Omental fat pad (tissue), 4 donors: ENCODE measurements around the gene AFF3. TPM values are rescaled to one million over a fixed set of nuclear protein-coding genes. Genes with fewer than 3 reads are reported as not detected.

Experiments used
- ATAC-seq: fragments of 150-250 bp; one replicate; pipeline ENCODE4 v1.9.1; 2016; ENCODE audit warnings: mild to moderate bottlenecking, moderate library complexity; ENCODE audit not compliant: low FRiP score
- DNase-seq: peaks from one replicate; pipeline ENCODE4 v3.0.0-alpha.2; 2019; ENCODE audit warnings: low spot score
- CTCF ChIP-seq, 3 donors: fragments of 450-650 bp; IDR thresholded peaks; one replicate each; pipeline ENCODE4 v1.5.1; 2016 to 2017; ENCODE audit warnings: antibody characterized with exemption in 3 of 3, mild to moderate bottlenecking in 3 of 3, moderate library complexity in 2 of 3
- total RNA-seq, 4 donors: library from RNA; depleted of rRNA; stranded (reverse); fragments of >200 nt; gene quantifications; one replicate each; pipeline ENCODE4 v1.1.0, GENCODE V29; 2016

Gene AFF3
- total RNA-seq, 4 donors from 2014 or later: 1.4 to 6.0 (median 2.7) TPM

- ATAC-seq: no peak
- no peak for TF ChIP-seq CTCF (IDR thresholded peaks at IDR 0.05)
- no peak for DNase-seq
Measured at GRCh38 chr2:100041385-100041784, 101.0 kb downstream of the AFF3 start.

- TF ChIP-seq CTCF (IDR thresholded peaks at IDR 0.05): no peak
- no peak for DNase-seq
- no peak for ATAC-seq
Measured at GRCh38 chr2:100040906-100041305, 101.5 kb downstream of the AFF3 start.

GRCh38 chr2:100039291-100039980, 103.0 kb downstream of the AFF3 start:
- DNase-seq (no peak), ATAC-seq (no peak)
- TF ChIP-seq CTCF (IDR thresholded peaks at IDR 0.05): no peak

- ATAC-seq: no peak
Measured at GRCh38 chr2:100038011-100038410, 104.4 kb downstream of the AFF3 start.

GRCh38 chr2:100036793-100037192, 105.6 kb downstream of the AFF3 start:
- DNase-seq (no peak), ATAC-seq (no peak)
- TF ChIP-seq CTCF (IDR thresholded peaks at IDR 0.05): no peak

More at GRCh38 chr2:100038011-100038410, 104.4 kb downstream of the AFF3 start:
- DNase-seq: no peak
- no peak for TF ChIP-seq CTCF (IDR thresholded peaks at IDR 0.05)

- no peak for TF ChIP-seq CTCF (IDR thresholded peaks at IDR 0.05)
- ATAC-seq: no peak
- no peak for DNase-seq
Measured at GRCh38 chr2:100036026-100036425, 106.4 kb downstream of the AFF3 start.

- ATAC-seq (no peak), DNase-seq (no peak)
- no peak for TF ChIP-seq CTCF (IDR thresholded peaks at IDR 0.05)
Measured at GRCh38 chr2:100034431-100034830, 108.0 kb downstream of the AFF3 start.
